Immature natural killer cell (primary cell): ENCODE results near the gene KCTD7. TPM values are rescaled to one million over a fixed set of nuclear protein-coding genes. Genes with fewer than 3 reads are reported as not detected.
A peak's percentile ranks its signal among the peaks of the same experiment; 100 is the strongest.
"Not testable (repeated sequence)": the region's sequence is repeated elsewhere in the genome, so short reads cannot be mapped to it uniquely, and the experiment has no call there.

Source experiments
- DNase-seq, 3 donors: peaks; one replicate each; pipeline ENCODE4 v3.0.0; 2022; ENCODE audit warnings: mixed read lengths in 1 of 3
- H3K27ac Mint-ChIP-seq, 6 donors: one replicate each; pipeline ENCODE4 v1.8.0; 2020; ENCODE audit warnings: mixed read lengths in 6 of 6, mild to moderate bottlenecking in 5 of 6, inconsistent platforms in 4 of 6, moderate library complexity in 3 of 6
- H3K27me3 Mint-ChIP-seq, 3 donors: one replicate each; pipeline ENCODE4 v1.8.0; 2020 to 2021; ENCODE audit warnings: low read depth in 3 of 3, mild to moderate bottlenecking in 3 of 3, mixed read lengths in 3 of 3, moderate library complexity in 3 of 3, inconsistent platforms in 1 of 3
- H3K36me3 Mint-ChIP-seq, 3 donors: one replicate each; pipeline ENCODE4 v1.8.0; 2020; ENCODE audit warnings: mixed read lengths in 3 of 3, inconsistent platforms in 2 of 3, mild to moderate bottlenecking in 2 of 3
- H3K4me1 Mint-ChIP-seq, 2 donors: one replicate each; pipeline ENCODE4 v1.8.0; 2020; ENCODE audit warnings: inconsistent platforms in 2 of 2, mild to moderate bottlenecking in 2 of 2, mixed read lengths in 2 of 2, moderate library complexity in 1 of 2
- H3K4me3 Mint-ChIP-seq, 5 donors: one replicate each; pipeline ENCODE4 v1.8.0; 2020; ENCODE audit warnings: mild to moderate bottlenecking in 5 of 5, mixed read lengths in 5 of 5, inconsistent platforms in 3 of 5, moderate library complexity in 3 of 5
- H3K9me3 Mint-ChIP-seq, 6 donors: one replicate each; pipeline ENCODE4 v1.8.0; 2020; ENCODE audit warnings: mild to moderate bottlenecking in 6 of 6, mixed read lengths in 6 of 6, inconsistent platforms in 4 of 6, moderate library complexity in 3 of 6
- polyA plus RNA-seq, 3 donors: library from polyadenylated mRNA; unstranded; fragments of 300-500 nt; fragmentation: Illumina TruSeq; gene quantifications; one replicate each; pipeline ENCODE4 v1.2.3, GENCODE V29; 2021

KCTD7 gene
- polyA plus RNA-seq, 3 donors from 2014 or later, result 4.4 to 20.7 (median 7.5) TPM

GRCh38 chr7:66643395-66643794, 14.7 kb downstream of the KCTD7 start:
- H3K36me3 Mint-ChIP-seq, result peaks cover 25 to 58% (median 31%) of the 10 kb centered on the region in 3 donors

GRCh38 chr7:66651026-66651425, 22.3 kb downstream of the KCTD7 start:
- peaks cover 19 to 27% of the 10 kb centered on the region in 2 donors for H3K4me1 Mint-ChIP-seq

More at GRCh38 chr7:66643395-66643794, 14.7 kb downstream of the KCTD7 start:
- H3K4me3 Mint-ChIP-seq, result no peak overlapping the region
- H3K4me1 Mint-ChIP-seq, result peaks cover 0 to 2% of the 10 kb centered on the region in 2 donors
- H3K27me3 Mint-ChIP-seq, result peaks cover 0 to 3% (median 2%) of the 10 kb centered on the region in 3 donors
- H3K27ac Mint-ChIP-seq, result peak overlapping the region in 3 of 6 donors; percentile 9 to 39 (median 31)
- DNase-seq, result no peak
- no peaks in the 10 kb centered on the region for H3K9me3 Mint-ChIP-seq

GRCh38 chr7:66653719-66654274, 25.1 kb downstream of the KCTD7 start:
- H3K9me3 Mint-ChIP-seq, DNase-seq, H3K36me3 Mint-ChIP-seq: not testable (repeated sequence)
- Mint-ChIP-seq H3K4me3 (peak overlapping the region; percentile 94 to 99 (median 97)), H3K4me1 (peaks cover 19 to 29% of the 10 kb centered on the region in 2 donors), H3K27ac (peak overlapping the region; percentile 97 to 99 (median 98)), H3K27me3 (peaks cover 10 to 14% (median 12%) of the 10 kb centered on the region in 3 donors)

More at GRCh38 chr7:66651026-66651425, 22.3 kb downstream of the KCTD7 start:
- peak overlapping the region in 3 of 6 donors; percentile 17 to 45 (median 31) for H3K27ac Mint-ChIP-seq
- H3K9me3 Mint-ChIP-seq, DNase-seq, H3K4me3 Mint-ChIP-seq, H3K36me3 Mint-ChIP-seq: not testable (repeated sequence)
- H3K27me3 Mint-ChIP-seq, result peaks cover 10 to 14% (median 12%) of the 10 kb centered on the region in 3 donors

DNA sequence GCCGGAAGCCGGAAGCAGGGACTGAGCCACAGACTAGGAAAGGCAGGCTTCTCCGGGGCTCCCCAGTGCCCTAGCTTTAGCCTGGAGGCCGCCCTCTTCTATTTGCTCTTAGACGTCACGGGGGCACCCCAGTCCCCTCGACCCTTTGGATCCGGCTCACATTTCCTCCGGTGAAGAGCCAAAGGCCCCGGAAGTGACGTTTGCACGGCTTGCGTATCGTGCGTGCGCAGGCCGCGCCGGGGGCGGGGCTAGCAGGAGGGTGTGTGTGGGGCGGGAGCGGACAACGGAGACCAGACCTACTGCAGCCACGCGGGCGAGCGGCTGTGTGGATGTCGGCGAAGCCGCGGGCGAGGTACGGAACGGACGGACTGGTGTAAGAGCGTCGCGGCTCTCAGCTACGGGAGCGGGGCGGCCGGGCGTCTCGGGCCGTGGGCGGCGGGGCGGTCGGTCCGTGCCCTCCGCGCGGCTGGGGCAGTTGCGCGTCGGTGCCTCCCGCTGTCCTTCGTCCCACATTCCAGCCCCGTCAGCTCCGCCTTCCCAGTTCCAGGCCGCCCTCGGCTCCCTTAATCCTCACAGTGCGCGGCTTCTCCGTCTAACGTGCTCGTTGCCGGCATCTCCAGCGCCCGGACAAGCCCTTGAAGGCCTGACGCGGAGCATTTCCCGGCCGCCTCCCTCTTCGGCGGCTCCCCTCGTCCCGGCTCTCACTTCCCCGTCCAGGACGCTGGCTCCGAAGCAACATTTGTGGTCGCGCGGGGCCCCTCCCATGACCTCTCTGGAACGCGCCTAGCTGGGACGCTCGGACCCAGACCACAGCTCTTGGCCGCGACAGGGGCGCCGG, 25.8 kb downstream of the KCTD7 start:
- Mint-ChIP-seq H3K4me1 (peaks cover 19 to 25% of the 10 kb centered on the region in 2 donors), H3K9me3 (no peaks in the 10 kb centered on the region)

DNA sequence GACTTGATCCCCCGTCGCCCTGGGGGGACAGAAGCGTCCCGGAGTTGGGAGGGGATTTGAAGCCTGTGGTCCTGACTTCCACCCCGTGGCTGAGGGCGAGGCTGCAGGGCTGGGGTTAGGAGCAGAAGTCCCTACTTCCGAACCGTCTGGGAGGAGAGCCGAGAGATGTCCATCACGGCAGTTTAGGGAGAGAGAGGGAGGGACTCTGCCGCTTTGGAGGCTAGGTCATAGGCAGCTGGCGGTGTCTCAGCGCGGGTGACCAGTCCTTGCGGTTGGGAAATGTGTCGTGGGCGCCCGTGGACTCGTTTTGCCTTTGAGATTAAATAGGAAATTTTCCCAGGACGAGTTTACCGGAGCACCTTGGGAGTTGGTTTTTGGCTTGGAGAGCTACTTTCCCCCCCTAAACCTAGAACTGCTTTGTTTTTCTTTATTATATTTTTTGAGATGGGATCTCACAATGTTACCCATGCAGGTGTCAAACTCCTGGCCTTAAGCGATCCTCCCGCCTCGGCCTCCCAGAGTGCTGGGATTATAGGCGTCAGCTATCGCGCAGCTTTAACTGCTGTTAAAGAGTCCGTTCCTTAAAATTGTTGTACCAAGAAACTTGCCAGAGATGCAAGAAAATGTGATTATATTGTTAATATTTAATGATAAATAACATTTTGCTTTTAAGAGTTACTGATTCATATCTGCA, 26.6 kb downstream of the KCTD7 start:
- H3K4me3 Mint-ChIP-seq, result peak overlapping the region; percentile 94 to 99 (median 97)
- peak in 1 of 3 donors; percentile 15 for DNase-seq
- H3K4me1 Mint-ChIP-seq, result peaks cover 19 to 23% of the 10 kb centered on the region in 2 donors
- H3K36me3 Mint-ChIP-seq, H3K9me3 Mint-ChIP-seq: not testable (repeated sequence)
- peak overlapping the region; percentile 55 to 99 (median 96) for H3K27ac Mint-ChIP-seq
- H3K27me3 Mint-ChIP-seq, result peaks cover 10 to 12% (median 11%) of the 10 kb centered on the region in 3 donors

More for the DNA sequence above, 25.8 kb downstream of the KCTD7 start:
- peak; percentile 98 to 99 (median 99) for DNase-seq
- Mint-ChIP-seq H3K27ac (peak overlapping the region; percentile 97 to 99 (median 98)), H3K4me3 (peak overlapping the region; percentile 94 to 99 (median 97)), H3K27me3 (peaks cover 10 to 14% (median 12%) of the 10 kb centered on the region in 3 donors), H3K36me3 (no peaks in the 10 kb centered on the region)

DNA sequence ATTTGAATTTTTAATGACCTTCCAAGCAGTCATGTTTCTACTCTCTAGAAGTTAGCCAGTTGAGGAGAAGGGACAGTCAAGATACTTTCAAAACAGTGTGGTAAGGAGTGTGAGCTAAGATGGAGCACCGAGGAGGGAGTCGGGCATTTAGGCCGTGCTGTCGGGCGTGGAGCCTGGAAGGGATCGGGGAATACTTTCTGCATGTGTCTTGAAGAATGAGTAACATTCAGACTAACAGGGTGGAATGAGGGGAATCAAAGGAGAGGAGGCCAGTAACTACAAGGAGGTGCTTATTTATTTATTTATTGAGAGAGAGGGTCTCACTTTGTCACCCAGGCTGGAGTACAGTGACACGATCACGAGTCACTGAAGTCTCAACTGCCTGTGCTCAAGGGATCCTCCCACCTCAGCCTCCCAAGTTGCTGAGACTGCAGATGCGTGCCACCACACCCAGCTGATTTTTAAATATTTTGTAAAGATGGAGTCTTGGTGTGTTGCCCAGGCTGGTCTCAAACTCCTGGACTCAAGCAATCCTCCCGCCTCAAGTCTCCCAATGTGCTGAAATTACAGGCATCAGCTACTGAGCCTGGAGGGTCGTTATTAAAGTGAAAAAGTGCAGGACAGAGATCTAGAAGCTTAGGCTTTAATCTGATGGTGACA, 27.3 kb downstream of the KCTD7 start:
- Mint-ChIP-seq H3K4me3 (peak overlapping the region; percentile 29 to 97 (median 40)), H3K27ac (peak overlapping the region in 3 of 6 donors; percentile 6 to 73 (median 57)), H3K4me1 (peaks cover 19 to 23% of the 10 kb centered on the region in 2 donors), H3K27me3 (peaks cover 10 to 12% (median 11%) of the 10 kb centered on the region in 3 donors)
- H3K36me3 Mint-ChIP-seq, H3K9me3 Mint-ChIP-seq, DNase-seq: not testable (repeated sequence)

GRCh38 chr7:66657798-66658197, 29.1 kb downstream of the KCTD7 start:
- peaks cover 0 to 4% (median 0%) of the 10 kb centered on the region in 3 donors for H3K36me3 Mint-ChIP-seq
- no peak overlapping the region for H3K27ac Mint-ChIP-seq
- DNase-seq, result no peak
- no peaks in the 10 kb centered on the region for H3K9me3 Mint-ChIP-seq
- H3K27me3 Mint-ChIP-seq, result peaks cover 7 to 13% (median 10%) of the 10 kb centered on the region in 3 donors
- no peak overlapping the region for H3K4me3 Mint-ChIP-seq
- H3K4me1 Mint-ChIP-seq, result peaks cover 16 to 23% of the 10 kb centered on the region in 2 donors

DNA sequence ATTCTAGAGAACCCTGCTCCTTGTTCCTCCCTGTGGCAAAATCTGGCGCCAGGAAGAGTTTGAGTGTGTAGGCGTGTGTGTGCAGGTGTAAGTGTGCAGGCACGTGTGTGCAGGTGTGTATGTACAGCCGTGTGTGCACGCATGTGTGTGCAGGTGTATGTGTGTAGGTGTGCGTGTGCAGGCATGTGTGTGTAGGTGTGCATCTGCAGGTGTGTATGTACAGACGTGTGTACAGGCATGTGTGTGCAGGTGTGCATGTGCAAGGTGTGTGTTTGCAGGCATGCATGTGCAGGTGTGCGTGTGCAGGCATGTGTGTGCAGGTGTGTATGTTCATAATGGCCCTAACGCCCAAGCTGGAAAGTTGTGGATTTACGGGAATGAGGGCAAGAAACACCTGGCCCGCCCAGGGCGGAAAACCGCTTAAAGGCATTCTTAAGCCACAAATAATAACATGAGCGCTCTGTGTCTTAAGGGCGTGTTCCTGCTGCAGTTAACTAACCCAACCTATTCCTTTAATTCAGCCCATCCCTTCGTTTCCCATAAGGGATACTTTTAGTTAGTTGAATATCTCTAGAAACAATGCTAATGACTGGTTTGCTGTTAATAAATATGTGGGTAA, 34.1 kb downstream of the KCTD7 start:
- Mint-ChIP-seq H3K4me1 (no peaks in the 10 kb centered on the region), H3K9me3 (no peaks in the 10 kb centered on the region), H3K27ac (no peak overlapping the region), H3K4me3 (no peak overlapping the region), H3K36me3 (peaks cover 0 to 4% (median 0%) of the 10 kb centered on the region in 3 donors), H3K27me3 (peaks cover 0 to 2% (median 1%) of the 10 kb centered on the region in 3 donors)
- no peak for DNase-seq

- H3K27me3 Mint-ChIP-seq, result peaks cover 0 to 2% (median 1%) of the 10 kb centered on the region in 3 donors
- peaks cover 0 to 5% (median 0%) of the 10 kb centered on the region in 3 donors for H3K36me3 Mint-ChIP-seq
- no peaks in the 10 kb centered on the region for H3K4me1 Mint-ChIP-seq
- DNase-seq, result no peak
- H3K4me3 Mint-ChIP-seq, result no peak overlapping the region
- no peak overlapping the region for H3K27ac Mint-ChIP-seq
- no peaks in the 10 kb centered on the region for H3K9me3 Mint-ChIP-seq
Measured at GRCh38 chr7:66664590-66665293, 36.1 kb downstream of the KCTD7 start.

GRCh38 chr7:66666313-66666952, 37.8 kb downstream of the KCTD7 start:
- Mint-ChIP-seq H3K27ac (no peak overlapping the region), H3K4me3 (no peak overlapping the region), H3K9me3 (no peaks in the 10 kb centered on the region), H3K27me3 (peaks cover 0 to 2% (median 1%) of the 10 kb centered on the region in 3 donors), H3K36me3 (peaks cover 0 to 10% (median 0%) of the 10 kb centered on the region in 3 donors), H3K4me1 (no peaks in the 10 kb centered on the region)
- DNase-seq, result no peak

GRCh38 chr7:66667023-66667728, 38.5 kb downstream of the KCTD7 start:
- H3K36me3 Mint-ChIP-seq, result peaks cover 0 to 10% (median 0%) of the 10 kb centered on the region in 3 donors
- DNase-seq, result no peak
- H3K9me3 Mint-ChIP-seq, result no peaks in the 10 kb centered on the region
- no peaks in the 10 kb centered on the region for H3K4me1 Mint-ChIP-seq
- peaks cover 0 to 2% (median 1%) of the 10 kb centered on the region in 3 donors for H3K27me3 Mint-ChIP-seq
- H3K27ac Mint-ChIP-seq, result no peak overlapping the region
- H3K4me3 Mint-ChIP-seq, result no peak overlapping the region
